Progenitor cell of endocrine pancreas (in vitro differentiated cells): ENCODE measurements around the gene FIGLA. TPM values are rescaled to one million over a fixed set of nuclear protein-coding genes. Genes with fewer than 3 reads are reported as not detected.

ENCODE experiments used
- DNase-seq: peaks from one replicate; pipeline ENCODE4 v3.0.0; 2021; ENCODE audit warnings: low spot score; ENCODE audit not compliant: unreplicated experiment
- H3K27ac Mint-ChIP-seq: 2 replicates; pipeline ENCODE4 v1.8.0; 2021; ENCODE audit warnings: mild to moderate bottlenecking, moderate library complexity, mixed read lengths
- H3K27me3 Mint-ChIP-seq: 2 replicates; pipeline ENCODE4 v1.8.0; 2021; ENCODE audit warnings: mixed read lengths
- H3K36me3 Mint-ChIP-seq: 2 replicates; pipeline ENCODE4 v1.8.0; 2022; ENCODE audit warnings: mixed read lengths; ENCODE audit not compliant: insufficient read depth
- H3K4me1 Mint-ChIP-seq: 2 replicates; pipeline ENCODE4 v1.8.0; 2021; ENCODE audit warnings: low read depth, mixed read lengths
- H3K4me3 Mint-ChIP-seq: 2 replicates; pipeline ENCODE4 v1.8.0; 2021; ENCODE audit warnings: low read depth, mild to moderate bottlenecking, moderate library complexity, mixed read lengths
- H3K9me3 Mint-ChIP-seq: 2 replicates; pipeline ENCODE4 v1.8.0; 2021; ENCODE audit warnings: low read depth, mixed read lengths
- total RNA-seq: library from RNA; stranded (reverse); gene quantifications from 2 replicates; pipeline ENCODE4 v1.2.1, GENCODE V29; 2021
- TF ChIP-seq, protein P1 (sequence below): fragments of 200-600 bp; sonication (generic); IDR thresholded peaks from one replicate; pipeline ENCODE4 v1.5.0; 2021; ENCODE audit warnings: antibody characterized with exemption, mild to moderate bottlenecking; ENCODE audit not compliant: unreplicated experiment

Gene FIGLA
- total RNA-seq, 1 donor from 2014 or later: not detected

DNA sequence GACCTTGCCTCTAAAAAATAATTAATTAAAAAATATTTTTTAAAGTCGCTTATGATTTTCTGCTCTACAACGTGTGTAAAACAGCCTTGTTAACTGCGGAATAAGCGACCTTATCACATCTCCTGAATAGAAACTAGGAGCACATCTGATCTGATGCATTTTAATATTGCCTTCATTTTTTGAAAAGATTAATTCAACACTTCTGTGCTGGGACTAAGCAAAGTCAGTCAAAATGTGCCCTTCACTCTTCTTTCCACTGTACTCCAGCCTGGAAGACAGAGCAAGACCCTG, 17.3 kb upstream of the FIGLA start:
- Mint-ChIP-seq H3K36me3 (no peaks in the 10 kb centered on the region), H3K9me3 (no peaks in the 10 kb centered on the region), H3K4me3 (no peak overlapping the region), H3K27ac (no peak overlapping the region), H3K27me3 (peaks cover 49% of the 10 kb centered on the region), H3K4me1 (peaks cover 2% of the 10 kb centered on the region)
- TF ChIP-seq, protein P1, sequence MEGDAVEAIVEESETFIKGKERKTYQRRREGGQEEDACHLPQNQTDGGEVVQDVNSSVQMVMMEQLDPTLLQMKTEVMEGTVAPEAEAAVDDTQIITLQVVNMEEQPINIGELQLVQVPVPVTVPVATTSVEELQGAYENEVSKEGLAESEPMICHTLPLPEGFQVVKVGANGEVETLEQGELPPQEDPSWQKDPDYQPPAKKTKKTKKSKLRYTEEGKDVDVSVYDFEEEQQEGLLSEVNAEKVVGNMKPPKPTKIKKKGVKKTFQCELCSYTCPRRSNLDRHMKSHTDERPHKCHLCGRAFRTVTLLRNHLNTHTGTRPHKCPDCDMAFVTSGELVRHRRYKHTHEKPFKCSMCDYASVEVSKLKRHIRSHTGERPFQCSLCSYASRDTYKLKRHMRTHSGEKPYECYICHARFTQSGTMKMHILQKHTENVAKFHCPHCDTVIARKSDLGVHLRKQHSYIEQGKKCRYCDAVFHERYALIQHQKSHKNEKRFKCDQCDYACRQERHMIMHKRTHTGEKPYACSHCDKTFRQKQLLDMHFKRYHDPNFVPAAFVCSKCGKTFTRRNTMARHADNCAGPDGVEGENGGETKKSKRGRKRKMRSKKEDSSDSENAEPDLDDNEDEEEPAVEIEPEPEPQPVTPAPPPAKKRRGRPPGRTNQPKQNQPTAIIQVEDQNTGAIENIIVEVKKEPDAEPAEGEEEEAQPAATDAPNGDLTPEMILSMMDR: no peak
- DNase-seq: no peak

- no peak for DNase-seq
- TF ChIP-seq, protein P1: no peak
- H3K9me3 Mint-ChIP-seq: no peaks in the 10 kb centered on the region
- H3K27me3 Mint-ChIP-seq: peaks cover 46% of the 10 kb centered on the region
- H3K4me3 Mint-ChIP-seq: no peak overlapping the region
- peaks cover 2% of the 10 kb centered on the region for H3K4me1 Mint-ChIP-seq
- H3K36me3 Mint-ChIP-seq: no peaks in the 10 kb centered on the region
- H3K27ac Mint-ChIP-seq: no peak overlapping the region
Observed at GRCh38 chr2:70807102-70807827, 16.8 kb upstream of the FIGLA start.

DNA sequence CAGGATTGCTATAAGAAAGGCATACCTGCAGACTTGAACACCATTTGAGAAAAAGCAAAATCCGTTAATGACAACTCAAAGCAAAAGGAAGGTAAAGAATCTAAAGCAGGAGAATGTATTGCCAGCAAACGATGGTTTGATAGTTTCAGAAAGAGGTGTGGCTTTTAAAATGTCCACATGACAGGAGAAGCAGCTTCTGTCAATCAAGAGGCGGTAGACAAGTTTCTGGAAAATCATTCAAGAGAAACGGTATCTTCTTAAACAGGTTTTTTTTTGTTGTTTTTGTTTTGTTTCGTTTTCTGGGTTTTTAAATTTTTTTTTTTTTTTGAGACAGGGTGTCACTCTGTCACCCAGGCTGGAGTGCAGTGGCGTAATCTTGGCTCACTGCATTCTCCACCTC, 16.2 kb upstream of the FIGLA start:
- DNase-seq: no peak
- peaks cover 2% of the 10 kb centered on the region for H3K4me1 Mint-ChIP-seq
- no peaks in the 10 kb centered on the region for H3K9me3 Mint-ChIP-seq
- H3K27ac Mint-ChIP-seq: no peak overlapping the region
- peaks cover 41% of the 10 kb centered on the region for H3K27me3 Mint-ChIP-seq
- H3K4me3 Mint-ChIP-seq: no peak overlapping the region
- H3K36me3 Mint-ChIP-seq: no peaks in the 10 kb centered on the region
- TF ChIP-seq, protein P1: no peak

DNA sequence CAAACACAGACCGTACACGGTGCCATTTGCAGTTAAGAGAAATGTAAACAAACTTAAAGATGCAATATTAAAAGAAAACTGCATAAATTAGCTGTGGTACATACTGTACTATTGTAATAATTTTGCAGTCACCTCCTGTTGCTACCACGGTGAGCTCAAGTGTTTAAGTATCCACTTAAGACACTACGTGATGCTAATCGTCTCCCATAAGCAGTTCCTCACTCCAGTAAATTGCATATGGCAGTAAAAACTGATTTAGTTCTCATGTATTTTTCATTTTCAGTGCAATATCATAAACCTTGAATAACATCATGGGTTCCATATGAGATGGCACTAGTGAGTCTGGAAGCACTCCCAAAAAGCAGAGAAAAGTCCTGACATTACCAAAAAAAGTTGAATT, 15.6 kb upstream of the FIGLA start:
- peaks cover 43% of the 10 kb centered on the region for H3K27me3 Mint-ChIP-seq
- no peaks in the 10 kb centered on the region for H3K9me3 Mint-ChIP-seq
- H3K4me3 Mint-ChIP-seq: no peak overlapping the region
- no peak overlapping the region for H3K27ac Mint-ChIP-seq
- H3K4me1 Mint-ChIP-seq: peaks cover 2% of the 10 kb centered on the region
- H3K36me3 Mint-ChIP-seq: no peaks in the 10 kb centered on the region
- no peak for DNase-seq
- TF ChIP-seq, protein P1: no peak

DNA sequence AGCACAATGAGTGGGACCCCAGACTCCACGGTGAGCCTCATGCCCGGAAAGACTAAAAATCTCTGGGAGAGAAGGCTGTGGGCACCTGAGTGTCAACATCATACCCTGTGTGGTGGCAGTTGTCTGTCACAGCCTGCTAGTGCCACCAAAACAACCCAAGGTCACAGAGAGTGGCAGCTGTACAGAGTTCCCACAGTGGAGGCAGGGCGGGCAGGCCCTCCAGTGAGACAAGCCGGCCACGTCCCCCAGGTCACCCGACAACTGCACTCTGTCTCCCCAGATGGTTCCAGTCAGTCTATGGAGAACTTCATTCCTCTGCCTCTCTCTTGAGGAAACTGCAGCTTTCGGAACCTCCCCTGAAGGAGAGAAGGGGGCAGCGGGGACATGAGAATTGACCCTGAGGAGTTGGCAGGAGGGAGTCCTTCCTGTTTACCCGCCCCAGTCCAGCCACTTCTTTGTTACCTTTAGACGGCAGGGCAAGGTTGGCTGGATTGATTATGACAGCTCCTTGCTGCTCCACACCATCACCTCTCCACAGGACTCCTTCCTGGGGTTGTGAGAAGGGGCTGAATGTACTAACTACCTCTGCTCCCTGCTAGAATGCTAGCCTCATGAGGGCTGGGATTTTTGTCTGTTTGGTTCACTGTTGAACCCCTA, 11.3 kb upstream of the FIGLA start:
- DNase-seq: no peak
- Mint-ChIP-seq H3K36me3 (no peaks in the 10 kb centered on the region), H3K4me1 (no peaks in the 10 kb centered on the region), H3K4me3 (no peak overlapping the region), H3K27ac (no peak overlapping the region), H3K27me3 (peaks cover 51% of the 10 kb centered on the region), H3K9me3 (peaks cover 8% of the 10 kb centered on the region)
- TF ChIP-seq, protein P1: no peak
